SK-N-SH (cell line): ENCODE measurements around the gene MACROH2A2. TPM values are rescaled to one million over a fixed set of nuclear protein-coding genes. Genes with fewer than 3 reads are reported as not detected.

ENCODE experiments used
- CTCF ChIA-PET: fragments of 300-600, 350-600 bp; formaldehyde crosslinking; extraction: SDS; loops from one replicate; lab custom pipeline; 2021; lab: Yijun Ruan, JAX
- POLR2A ChIA-PET: fragments of 350-600 bp; sonication (Branson Sonifier 250); formaldehyde crosslinking; extraction: SDS; loops from one replicate; lab custom pipeline; 2020; ENCODE audit warnings: antibody characterized with exemption, inconsistent platforms; lab: Yijun Ruan, JAX
- DNase-seq: peaks from one replicate; pipeline ENCODE4 v3.0.0; 2012
- H2AFZ ChIP-seq: fragments of 200-600 bp; sonication (generic); 2 replicates; pipeline ENCODE4 v1.8.1; 2016; ENCODE audit warnings: antibody characterized with exemption, mild to moderate bottlenecking, low read depth
- H3F3A ChIP-seq: fragments of 200-600 bp; sonication (generic); replicated peaks from 2 replicates; pipeline ENCODE3; 2016; ENCODE audit warnings: antibody characterized with exemption, mild to moderate bottlenecking; ENCODE audit not compliant: insufficient read depth
- H3K27ac ChIP-seq, 2 experiments: fragments of 200-500 bp in 1 of 2; fragments of 200-600 bp in 1 of 2; sonication (Bioruptor generic) in 1 of 2; sonication (generic), shearing (Covaris generic) in 1 of 2; 2 replicates each; pipeline versions ENCODE4 v1.5.1 to v1.6.1; 2014 to 2016; ENCODE audit warnings: low read depth in 2 of 2, inconsistent platforms in 1 of 2, low read length in 1 of 2, mild to moderate bottlenecking in 1 of 2, mixed read lengths in 1 of 2
- H3K27me3 ChIP-seq: fragments of 200-600 bp; sonication (generic), shearing (Covaris generic); 2 replicates; pipeline ENCODE4 v1.6.1; 2016; ENCODE audit warnings: mixed run types; ENCODE audit not compliant: insufficient read depth
- H3K36me3 ChIP-seq, 2 experiments: fragments of 200-500 bp in 1 of 2; fragments of 200-600 bp in 1 of 2; sonication (Bioruptor generic) in 1 of 2; sonication (generic) in 1 of 2; replicated peaks in 1 of 2; 2 replicates each; pipeline versions ENCODE3 to v1.5.1; 2014 to 2016; ENCODE audit warnings: low read length in 1 of 2, mild to moderate bottlenecking in 1 of 2; ENCODE audit not compliant: insufficient read depth in 2 of 2, control insufficient read depth in 1 of 2
- H3K4me1 ChIP-seq, 2 experiments: fragments of 200-500 bp in 1 of 2; fragments of 200-600 bp in 1 of 2; sonication (Bioruptor generic) in 1 of 2; sonication (generic), shearing (Covaris generic) in 1 of 2; 2 replicates each; pipeline versions ENCODE4 v1.5.1 to v1.6.1; 2014 to 2016; ENCODE audit warnings: low read depth in 1 of 2, low read length in 1 of 2, mixed run types in 1 of 2; ENCODE audit not compliant: insufficient read depth in 2 of 2, control insufficient read depth in 1 of 2
- H3K4me2 ChIP-seq: fragments of 200-600 bp; sonication (generic), shearing (Covaris generic); 2 replicates; pipeline ENCODE4 v1.6.1; 2017; ENCODE audit warnings: mixed run types
- H3K4me3 ChIP-seq, 2 experiments: fragments of 200-500 bp in 1 of 2; fragments of 200-600 bp in 1 of 2; sonication (Bioruptor generic) in 1 of 2; sonication (generic), shearing (Covaris generic) in 1 of 2; 2 replicates each; pipeline versions ENCODE4 v1.5.1 to v1.8.1; 2014 to 2016; ENCODE audit warnings: low read depth in 2 of 2, inconsistent platforms in 1 of 2, low read length in 1 of 2, mild to moderate bottlenecking in 1 of 2, mixed read lengths in 1 of 2, moderate library complexity in 1 of 2
- H3K79me2 ChIP-seq: fragments of 200-600 bp; sonication (generic); 2 replicates; pipeline ENCODE4 v1.8.1; 2017; ENCODE audit warnings: mild to moderate bottlenecking; ENCODE audit not compliant: insufficient read depth
- H3K9ac ChIP-seq: fragments of 200-600 bp; sonication (generic); 2 replicates; pipeline ENCODE4 v1.6.1; 2017; ENCODE audit warnings: mixed run types
- H3K9me2 ChIP-seq: fragments of 200-600 bp; sonication (generic); 2 replicates; pipeline ENCODE4 v1.6.1; 2017; ENCODE audit warnings: mixed run types
- H3K9me3 ChIP-seq: fragments of 200-600 bp; sonication (generic); 2 replicates; pipeline ENCODE4 v1.6.1; 2017; ENCODE audit warnings: mixed run types, mild to moderate bottlenecking, moderate library complexity
- H4K20me1 ChIP-seq: fragments of 200-600 bp; sonication (generic); 2 replicates; pipeline ENCODE4 v1.6.1; 2017; ENCODE audit warnings: mild to moderate bottlenecking, mixed run types; ENCODE audit not compliant: insufficient read depth
- CHD2 ChIP-seq: fragments of 150-350 bp; IDR thresholded peaks from 2 replicates; pipeline ENCODE4 v1.6.1; 2018; ENCODE audit warnings: low read length; ENCODE audit not compliant: partially characterized antibody
- EP300 ChIP-seq, 2 experiments: IDR thresholded peaks; 2 replicates each; pipeline versions ENCODE4 v1.4.0 to v1.6.1; 2012; ENCODE audit warnings: borderline replicate concordance in 1 of 2, low read depth in 1 of 2, low read length in 1 of 2
- FOXJ3 ChIP-seq: sonication (generic); formaldehyde crosslinking; IDR thresholded peaks from 2 replicates; pipeline ENCODE4 v1.5.1; 2020; ENCODE audit warnings: mild to moderate bottlenecking, missing genetic modification reagents
- GABPA ChIP-seq: IDR thresholded peaks from 2 replicates; pipeline ENCODE4 v1.4.0; 2012; ENCODE audit warnings: low read depth, mild to moderate bottlenecking
- GATA2 ChIP-seq: sonication (generic); formaldehyde crosslinking; IDR thresholded peaks from 2 replicates; pipeline ENCODE4 v1.5.0; 2020; ENCODE audit warnings: mild to moderate bottlenecking, missing genetic modification reagents
- MEF2A ChIP-seq: IDR thresholded peaks from 2 replicates; pipeline ENCODE4 v1.4.0; 2012; ENCODE audit warnings: low read depth, borderline replicate concordance
- RAD21 ChIP-seq: IDR thresholded peaks from 2 replicates; pipeline ENCODE4 v1.6.1; 2012; ENCODE audit warnings: mild to moderate bottlenecking, low read length
- RCOR1 ChIP-seq: fragments of 150-350 bp; IDR thresholded peaks from 2 replicates; pipeline ENCODE4 v1.6.1; 2017; ENCODE audit warnings: antibody characterized with exemption, low read length
- WGBS: methylation state at CpG from one replicate; pipeline ENCODE4 v1.1.6; 2017; ENCODE audit warnings: low lambda C conversion rate; 5-methylcytosine and 5-hydroxymethylcytosine counted together
- polyA plus RNA-seq, 3 experiments: library from polyadenylated mRNA; depleted of rRNA; stranded (reverse); fragments of >200 nt; gene quantifications; 2 replicates each; pipeline ENCODE4 v1.2.3, GENCODE V29; 2012
- TF ChIP-seq, protein P1 (sequence below): IDR thresholded peaks from 2 replicates; pipeline ENCODE4 v1.4.0; 2012; ENCODE audit warnings: low read depth
- TF ChIP-seq, protein P2 (sequence below): IDR thresholded peaks from 2 replicates; pipeline ENCODE4 v1.6.1; 2012; ENCODE audit warnings: mild to moderate bottlenecking, low read depth, low read length, moderate library complexity
- TF ChIP-seq, protein P3 (sequence below): fragments of 200-600 bp; sonication (generic); IDR thresholded peaks from 2 replicates; pipeline ENCODE4 v1.6.1; 2017; ENCODE audit warnings: antibody characterized with exemption, mild to moderate bottlenecking, moderate library complexity

Gene MACROH2A2
- polyA plus RNA-seq, 1 of the 3 experiments (the other 2 are of a cell fraction) = 28.9 TPM

DNA sequence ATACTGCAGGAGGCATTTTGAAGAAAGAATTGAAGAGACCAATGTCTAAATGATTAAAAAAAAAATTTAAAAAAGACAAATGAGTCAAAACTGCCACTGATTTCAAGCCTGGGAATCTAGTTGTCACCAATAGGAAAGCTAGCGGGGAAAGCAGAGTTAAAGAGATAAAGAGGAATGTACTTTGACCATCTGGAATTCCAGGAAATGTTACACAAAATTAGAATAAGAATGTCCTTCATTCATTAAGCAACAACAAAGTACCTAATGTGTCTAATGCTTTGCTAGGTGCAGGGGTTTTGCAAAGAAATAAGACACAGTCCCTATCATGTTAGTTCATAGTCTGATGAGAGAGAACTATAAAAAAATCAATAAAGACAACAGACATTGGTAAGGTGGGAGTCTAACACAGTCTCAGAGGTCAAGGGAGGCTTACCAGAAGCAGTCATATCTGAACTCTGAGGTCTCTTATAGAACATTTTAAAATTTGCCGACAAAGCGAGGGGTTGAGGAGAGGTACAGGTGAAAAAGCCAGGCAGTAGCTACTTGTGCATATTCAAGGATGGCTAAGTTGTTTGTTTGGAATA lies 102.7 kb downstream of the MACROH2A2 start:
- ChIA-PET POLR2A (no interaction called here), CTCF (interaction anchor here (0.7 to 1.2 kb wide), 3 partner anchors 9 to 187 kb away, joined by 3 to 6 read pairs (median 4); partner anchors contain the start of gene TYSND1)
- H3K79me2 ChIP-seq = peaks cover 88% of the 10 kb centered on the region
- peaks cover 23% of the 10 kb centered on the region for H3F3A ChIP-seq
- no peak overlapping the region for H3K4me3 ChIP-seq
- no peaks in the 10 kb centered on the region; a peak in 1 of 4 replicates for H3K4me1 ChIP-seq
- H3K36me3 ChIP-seq = peaks cover 89 to 95% of the 10 kb centered on the region in 2 experiments
- TF ChIP-seq, protein P1, sequence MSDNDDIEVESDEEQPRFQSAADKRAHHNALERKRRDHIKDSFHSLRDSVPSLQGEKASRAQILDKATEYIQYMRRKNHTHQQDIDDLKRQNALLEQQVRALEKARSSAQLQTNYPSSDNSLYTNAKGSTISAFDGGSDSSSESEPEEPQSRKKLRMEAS = no peak
- TF ChIP-seq EP300 (IDR thresholded peaks at IDR 0.05; ENCODE audit: borderline replicate concordance in 1 of 2, low read depth in 1 of 2, low read length in 1 of 2) = no peak
- TF ChIP-seq, protein P2, sequence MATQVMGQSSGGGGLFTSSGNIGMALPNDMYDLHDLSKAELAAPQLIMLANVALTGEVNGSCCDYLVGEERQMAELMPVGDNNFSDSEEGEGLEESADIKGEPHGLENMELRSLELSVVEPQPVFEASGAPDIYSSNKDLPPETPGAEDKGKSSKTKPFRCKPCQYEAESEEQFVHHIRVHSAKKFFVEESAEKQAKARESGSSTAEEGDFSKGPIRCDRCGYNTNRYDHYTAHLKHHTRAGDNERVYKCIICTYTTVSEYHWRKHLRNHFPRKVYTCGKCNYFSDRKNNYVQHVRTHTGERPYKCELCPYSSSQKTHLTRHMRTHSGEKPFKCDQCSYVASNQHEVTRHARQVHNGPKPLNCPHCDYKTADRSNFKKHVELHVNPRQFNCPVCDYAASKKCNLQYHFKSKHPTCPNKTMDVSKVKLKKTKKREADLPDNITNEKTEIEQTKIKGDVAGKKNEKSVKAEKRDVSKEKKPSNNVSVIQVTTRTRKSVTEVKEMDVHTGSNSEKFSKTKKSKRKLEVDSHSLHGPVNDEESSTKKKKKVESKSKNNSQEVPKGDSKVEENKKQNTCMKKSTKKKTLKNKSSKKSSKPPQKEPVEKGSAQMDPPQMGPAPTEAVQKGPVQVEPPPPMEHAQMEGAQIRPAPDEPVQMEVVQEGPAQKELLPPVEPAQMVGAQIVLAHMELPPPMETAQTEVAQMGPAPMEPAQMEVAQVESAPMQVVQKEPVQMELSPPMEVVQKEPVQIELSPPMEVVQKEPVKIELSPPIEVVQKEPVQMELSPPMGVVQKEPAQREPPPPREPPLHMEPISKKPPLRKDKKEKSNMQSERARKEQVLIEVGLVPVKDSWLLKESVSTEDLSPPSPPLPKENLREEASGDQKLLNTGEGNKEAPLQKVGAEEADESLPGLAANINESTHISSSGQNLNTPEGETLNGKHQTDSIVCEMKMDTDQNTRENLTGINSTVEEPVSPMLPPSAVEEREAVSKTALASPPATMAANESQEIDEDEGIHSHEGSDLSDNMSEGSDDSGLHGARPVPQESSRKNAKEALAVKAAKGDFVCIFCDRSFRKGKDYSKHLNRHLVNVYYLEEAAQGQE = no peak
- TF ChIP-seq, protein P3, sequence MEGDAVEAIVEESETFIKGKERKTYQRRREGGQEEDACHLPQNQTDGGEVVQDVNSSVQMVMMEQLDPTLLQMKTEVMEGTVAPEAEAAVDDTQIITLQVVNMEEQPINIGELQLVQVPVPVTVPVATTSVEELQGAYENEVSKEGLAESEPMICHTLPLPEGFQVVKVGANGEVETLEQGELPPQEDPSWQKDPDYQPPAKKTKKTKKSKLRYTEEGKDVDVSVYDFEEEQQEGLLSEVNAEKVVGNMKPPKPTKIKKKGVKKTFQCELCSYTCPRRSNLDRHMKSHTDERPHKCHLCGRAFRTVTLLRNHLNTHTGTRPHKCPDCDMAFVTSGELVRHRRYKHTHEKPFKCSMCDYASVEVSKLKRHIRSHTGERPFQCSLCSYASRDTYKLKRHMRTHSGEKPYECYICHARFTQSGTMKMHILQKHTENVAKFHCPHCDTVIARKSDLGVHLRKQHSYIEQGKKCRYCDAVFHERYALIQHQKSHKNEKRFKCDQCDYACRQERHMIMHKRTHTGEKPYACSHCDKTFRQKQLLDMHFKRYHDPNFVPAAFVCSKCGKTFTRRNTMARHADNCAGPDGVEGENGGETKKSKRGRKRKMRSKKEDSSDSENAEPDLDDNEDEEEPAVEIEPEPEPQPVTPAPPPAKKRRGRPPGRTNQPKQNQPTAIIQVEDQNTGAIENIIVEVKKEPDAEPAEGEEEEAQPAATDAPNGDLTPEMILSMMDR = no peak
- no peak for TF ChIP-seq CHD2
- TF ChIP-seq RAD21 = no peak
- no peak for TF ChIP-seq GATA2 (CRISPR knock-in tag)
- TF ChIP-seq RCOR1 = no peak
- TF ChIP-seq GABPA = no peak
- no peak for TF ChIP-seq MEF2A
- no peak for TF ChIP-seq FOXJ3 (CRISPR knock-in tag)
- no peak overlapping the region for H2AFZ ChIP-seq
- no peaks in the 10 kb centered on the region for H3K9me2 ChIP-seq
- peaks cover 19% of the 10 kb centered on the region for H4K20me1 ChIP-seq
- H3K9ac ChIP-seq = no peak overlapping the region
- no peaks in the 10 kb centered on the region for H3K27me3 ChIP-seq
- 73% methylated on average over 3 of the region's 3 CpGs for WGBS
- DNase-seq = no peak
- no peak overlapping the region for H3K4me2 ChIP-seq
- no peaks in the 10 kb centered on the region for H3K9me3 ChIP-seq
- no peak overlapping the region for H3K27ac ChIP-seq
